HepG2 (cell line): ENCODE results near the gene TAS1R3. TPM values are rescaled to one million over a fixed set of nuclear protein-coding genes. Genes with fewer than 3 reads are reported as not detected.

ENCODE experiments used
- CHCHD3 ChIP-seq: sonication (generic); formaldehyde crosslinking; IDR thresholded peaks from 2 replicates; pipeline ENCODE4 v1.8.0; 2022; ENCODE audit warnings: mild to moderate bottlenecking, missing genetic modification reagents, moderate library complexity
- CREBL2 ChIP-seq: sonication (generic); formaldehyde crosslinking; IDR thresholded peaks from 2 replicates; pipeline ENCODE4 v1.8.1; 2023; ENCODE audit warnings: missing genetic modification reagents, mild to moderate bottlenecking, borderline replicate concordance
- ELK4 ChIP-seq: sonication (generic); formaldehyde crosslinking; IDR thresholded peaks from 2 replicates; pipeline ENCODE4 v1.9.0; 2021; ENCODE audit warnings: missing genetic modification reagents, borderline replicate concordance
- GRHL1 ChIP-seq: sonication (generic); formaldehyde crosslinking; conservative IDR thresholded peaks from 2 replicates; pipeline ENCODE4 v1.8.0; 2022; ENCODE audit warnings: missing genetic modification reagents
- HNF4G ChIP-seq, 2 experiments: sonication (generic) in 1 of 2; formaldehyde crosslinking in 1 of 2; IDR thresholded peaks; 2 replicates each; pipeline versions ENCODE4 v1.4.0 to v1.6.1; 2011 to 2020; ENCODE audit warnings: borderline replicate concordance in 2 of 2, low read depth in 2 of 2, mild to moderate bottlenecking in 2 of 2, low read length in 1 of 2, missing genetic modification reagents in 1 of 2, moderate library complexity in 1 of 2
- MAFF ChIP-seq: IDR thresholded peaks from 2 replicates; pipeline ENCODE4 v1.6.1; 2011; ENCODE audit warnings: low read depth, low read length, improper control_type of control experiment
- MATR3 ChIP-seq: sonication (generic); formaldehyde crosslinking; IDR thresholded peaks from 2 replicates; pipeline ENCODE4 v1.4.0; 2020; ENCODE audit warnings: missing genetic modification reagents
- RARA ChIP-seq: IDR thresholded peaks from 2 replicates; pipeline ENCODE4 v1.6.1; 2016; ENCODE audit warnings: missing genetic modification reagents, missing compliant biosample characterization
- RERE ChIP-seq: IDR thresholded peaks from 2 replicates; pipeline ENCODE4 v1.6.1; 2016; ENCODE audit warnings: low read depth, missing genetic modification reagents, missing compliant biosample characterization
- RXRA ChIP-seq: sonication (generic); formaldehyde crosslinking; IDR thresholded peaks from 2 replicates; pipeline ENCODE4 v1.5.1; 2020; ENCODE audit warnings: missing genetic modification reagents
- SAFB2 ChIP-seq: sonication (generic); formaldehyde crosslinking; IDR thresholded peaks from 2 replicates; pipeline ENCODE4 v1.5.1; 2020; ENCODE audit warnings: missing genetic modification reagents, low read depth, mild to moderate bottlenecking, borderline replicate concordance
- SAP130 ChIP-seq: IDR thresholded peaks from 2 replicates; pipeline ENCODE4 v1.6.1; 2016; ENCODE audit warnings: low read depth
- SUZ12 ChIP-seq: fragments of 150-350 bp; IDR thresholded peaks from 2 replicates; pipeline ENCODE4 v1.6.1; 2014; ENCODE audit warnings: low read depth, low read length
- TAF15 ChIP-seq: fragments of 200-400 bp; formaldehyde crosslinking; IDR thresholded peaks from one replicate; pipeline ENCODE4 v1.6.1; 2018; ENCODE audit warnings: mild to moderate bottlenecking, low read depth, low read length; ENCODE audit not compliant: poor library complexity, severe bottlenecking
- TARDBP ChIP-seq: sonication (generic); formaldehyde crosslinking; IDR thresholded peaks from 2 replicates; pipeline ENCODE4 v1.8.0; 2022; ENCODE audit warnings: mild to moderate bottlenecking, missing genetic modification reagents
- TBX2 ChIP-seq: sonication (generic); formaldehyde crosslinking; IDR thresholded peaks from 2 replicates; pipeline ENCODE4 v1.5.0; 2020; ENCODE audit warnings: missing genetic modification reagents, mild to moderate bottlenecking, borderline replicate concordance
- TEAD3 ChIP-seq: optimal IDR thresholded peaks from 2 replicates; pipeline ENCODE3; 2016; ENCODE audit warnings: borderline replicate concordance
- ZMYM2 ChIP-seq: sonication (generic); formaldehyde crosslinking; IDR thresholded peaks from 2 replicates; pipeline ENCODE4 v1.8.0; 2022; ENCODE audit warnings: mild to moderate bottlenecking, missing genetic modification reagents
- ZNF10 ChIP-seq: sonication (generic); formaldehyde crosslinking; IDR thresholded peaks from 2 replicates; pipeline ENCODE4 v1.4.0; 2020; ENCODE audit warnings: mild to moderate bottlenecking, low read depth, missing genetic modification reagents, borderline replicate concordance
- ZNF558 ChIP-seq: sonication (generic); formaldehyde crosslinking; IDR thresholded peaks from 2 replicates; pipeline ENCODE4 v1.9.0; 2022; ENCODE audit warnings: mild to moderate bottlenecking, missing genetic modification reagents, borderline replicate concordance
- ZNF605 ChIP-seq: sonication (generic); formaldehyde crosslinking; IDR thresholded peaks from 2 replicates; pipeline ENCODE4 v1.8.0; 2022; ENCODE audit warnings: mild to moderate bottlenecking, missing genetic modification reagents
- polyA plus RNA-seq, 8 experiments: library from polyadenylated mRNA; depleted of rRNA in 3 of 8; stranded (reverse) in 7 of 8; unstranded in 1 of 8; fragments of >200 nt; fragmentation: Illumina TruSeq in 4 of 8; extraction: Trizol in 4 of 8; gene quantifications; 2 replicates each; pipeline versions ENCODE4 v1.2.1 to v1.2.3, GENCODE V29; 2011 to 2016; ENCODE audit warnings: low read depth in 4 of 8, missing spikeins in 1 of 8, mixed read lengths in 1 of 8; ENCODE audit not compliant: insufficient read depth in 1 of 8
- total RNA-seq, 5 experiments: library from RNA; depleted of rRNA; stranded (reverse); fragments of >200 nt; fragmentation: Illumina TruSeq; extraction: Trizol; gene quantifications; 2 replicates each; pipeline ENCODE4 v1.2.3, GENCODE V29; 2016; ENCODE audit warnings: low read depth in 1 of 5

Gene TAS1R3
- total and polyA plus RNA-seq, 2 of the 13 experiments (the other 11 are each of a cell fraction or from before 2014, with no cell fraction given), result 0.13 to 0.15 TPM

- TF ChIP-seq ELK4, result no peak
- 0 out of 2 replicates have a peak, but pooled peaks have one; percentile 29 for TF ChIP-seq CHCHD3
- no peak for TF ChIP-seq TARDBP (CRISPR knock-in tag)
- TF ChIP-seq GRHL1 (CRISPR knock-in tag), result no peak
- peak; percentile 32 for TF ChIP-seq TEAD3 (CRISPR knock-in tag)
- TF ChIP-seq SUZ12, result no peak
- TF ChIP-seq RERE (CRISPR knock-in tag), result no peak
- no peak for TF ChIP-seq TBX2 (CRISPR knock-in tag)
- no peak for TF ChIP-seq SAFB2
- no peak for TF ChIP-seq RARA (CRISPR knock-in tag)
- TF ChIP-seq ZNF558 (CRISPR knock-in tag), result no peak
- TF ChIP-seq RXRA, result no peak
- no peak for TF ChIP-seq TAF15
- no peak for TF ChIP-seq ZNF10 (CRISPR knock-in tag)
- TF ChIP-seq MATR3 (CRISPR knock-in tag), result no peak
- TF ChIP-seq SAP130 (CRISPR knock-in tag), result 0 out of 2 replicates have a peak, but pooled peaks have one; percentile 16
- TF ChIP-seq ZNF605 (CRISPR knock-in tag), result no peak
- TF ChIP-seq HNF4G (IDR thresholded peaks at IDR 0.05; ENCODE audit: borderline replicate concordance, low read depth, low read length), result no peak
- TF ChIP-seq HNF4G (CRISPR knock-in tag; IDR thresholded peaks at IDR 0.05; ENCODE audit: borderline replicate concordance, low read depth), result no peak
- TF ChIP-seq CREBL2 (CRISPR knock-in tag), result no peak
- TF ChIP-seq ZMYM2 (CRISPR knock-in tag), result no peak
- TF ChIP-seq MAFF, result no peak
Observed at GRCh38 chr1:1291548-1292441, 39.3 kb upstream of the TAS1R3 start (continued).
